ENCODE measurements around the gene IL4R.

DNA sequence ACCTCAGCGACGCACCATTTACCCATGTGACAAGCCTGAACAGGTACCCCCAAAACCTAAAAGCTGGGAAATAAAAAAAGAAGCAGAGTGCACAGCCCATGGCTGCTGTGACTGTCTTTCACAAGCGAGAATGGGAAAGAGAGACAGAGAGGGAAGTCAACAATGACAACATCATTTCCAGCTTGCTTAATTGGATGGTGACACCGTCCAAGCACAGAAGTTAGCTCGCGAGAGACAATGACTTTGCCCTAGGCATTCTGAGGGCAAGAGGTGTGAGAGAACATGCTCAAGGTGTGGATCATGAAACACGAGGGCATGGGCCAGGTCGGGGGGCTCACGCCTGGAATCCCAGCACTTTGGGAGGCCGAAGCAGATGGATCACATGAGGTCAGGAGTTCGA, 25.9 kb upstream of the IL4R start:
- TF ChIP-seq POLR2AphosphoS5 (IDR thresholded peaks at IDR 0.05) (no peak), POLR2A (IDR thresholded peaks at IDR 0.05) (no peak)
